GM12878 (cell line): ENCODE results near the gene CCDC150. TPM values are rescaled to one million over a fixed set of nuclear protein-coding genes. Genes with fewer than 3 reads are reported as not detected.

Source experiments
- ATAC-seq: fragments of 200-7000 bp; cut with Tn5 transposase; 3 replicates; pipeline ENCODE4 v1.9.1; 2020; ENCODE audit warnings: mild to moderate bottlenecking, moderate library complexity
- BruUV-seq: library from RNA; stranded (reverse); fragments of 400-500 nt; replicated peaks from 2 replicates; lab custom pipeline; 2021; lab: Mats Ljungman, UMichigan
- CTCF ChIA-PET: fragments of 300-600 bp; sonication (Branson Sonifier 250); formaldehyde crosslinking; extraction: SDS; loops from one replicate; lab custom pipeline; 2021; ENCODE audit warnings: inconsistent platforms; lab: Yijun Ruan, JAX
- POLR2A ChIA-PET: fragments of 350-600 bp; formaldehyde crosslinking; extraction: SDS; loops from one replicate; lab custom pipeline; 2021; ENCODE audit warnings: inconsistent platforms; lab: Charles Lee
- RAD21 ChIA-PET: fragments of 300-600 bp; sonication (Branson Sonifier 250); formaldehyde crosslinking; loops from one replicate; lab custom pipeline; 2023; ENCODE audit warnings: antibody characterized with exemption; ENCODE audit not compliant: unreplicated experiment; lab: Charles Lee
- SMC1A ChIA-PET: fragments of 300-600 bp; sonication (Branson Sonifier 250); formaldehyde crosslinking; loops from one replicate; lab custom pipeline; 2023; ENCODE audit not compliant: unreplicated experiment, uncharacterized antibody; lab: Charles Lee
- DNase-seq: peaks from one replicate; pipeline ENCODE4 v3.0.0-alpha.2; 2011; ENCODE audit warnings: low read depth, low spot score
- FAIRE-seq: peaks from 3 replicates; lab custom pipeline; 2011; peaks lifted over from hg19 to GRCh38; lab: Jason Lieb, UNC
- H2AFZ ChIP-seq: 2 replicates; pipeline ENCODE4 v1.6.0; 2011; ENCODE audit warnings: low read depth, low read length, control low read depth; ENCODE audit not compliant: control insufficient read depth
- H3K27ac ChIP-seq: 2 replicates; pipeline ENCODE4 v1.5.1; 2011; ENCODE audit warnings: control low read depth; ENCODE audit not compliant: control insufficient read depth, insufficient read depth
- H3K27me3 ChIP-seq, 2 experiments: replicated peaks in 1 of 2; 2 replicates each; pipeline versions ENCODE4 v1.6.0 to v1.6.1; 2011; ENCODE audit warnings: low read length in 1 of 2; ENCODE audit not compliant: control insufficient read depth in 2 of 2, insufficient read depth in 2 of 2
- H3K36me3 ChIP-seq, 2 experiments: 2 replicates each; pipeline ENCODE4 v1.5.1; 2011; ENCODE audit warnings: low read length in 1 of 2; ENCODE audit not compliant: control insufficient read depth in 2 of 2, insufficient read depth in 2 of 2
- H3K4me1 ChIP-seq: 2 replicates; pipeline ENCODE4 v1.6.1; 2011; ENCODE audit warnings: mild to moderate bottlenecking, low read length, moderate library complexity, mixed read lengths; ENCODE audit not compliant: control insufficient read depth, insufficient read depth
- H3K4me2 ChIP-seq: 2 replicates; pipeline ENCODE4 v1.6.0; 2011; ENCODE audit warnings: control low read depth; ENCODE audit not compliant: control insufficient read depth, insufficient read depth
- H3K4me3 ChIP-seq: fragments of 200-600 bp; sonication (generic); 2 replicates; pipeline ENCODE4 v1.5.1; 2016
- H3K79me2 ChIP-seq: 2 replicates; pipeline ENCODE4 v1.6.0; 2011; ENCODE audit warnings: low read length; ENCODE audit not compliant: control insufficient read depth, insufficient read depth
- H3K9ac ChIP-seq: 2 replicates; pipeline ENCODE4 v1.8.0; 2011; ENCODE audit warnings: low read length, control low read depth, mixed read lengths; ENCODE audit not compliant: control insufficient read depth, insufficient read depth
- H3K9me3 ChIP-seq: replicated peaks from 3 replicates; pipeline ENCODE4 v1.5.1; 2011; ENCODE audit warnings: mild to moderate bottlenecking, low read length; ENCODE audit not compliant: control insufficient read depth, insufficient read depth
- H4K20me1 ChIP-seq: 2 replicates; pipeline ENCODE4 v1.6.0; 2011; ENCODE audit not compliant: control insufficient read depth, insufficient read depth
- CHD4 ChIP-seq: fragments of 200-600 bp; sonication (generic); IDR thresholded peaks from 2 replicates; pipeline ENCODE4 v1.6.1; 2016; ENCODE audit warnings: mild to moderate bottlenecking
- CREM ChIP-seq: IDR thresholded peaks from 2 replicates; pipeline ENCODE4 v1.6.1; 2014; ENCODE audit warnings: antibody characterized with exemption, low read depth
- DPF2 ChIP-seq: fragments of 450-650 bp; IDR thresholded peaks from 2 replicates; pipeline ENCODE4 v1.6.1; 2017; ENCODE audit warnings: mild to moderate bottlenecking
- EP300 ChIP-seq, 2 experiments: fragments of 150-350 bp in 1 of 2; IDR thresholded peaks; 2 replicates each; pipeline ENCODE4 v1.6.1; 2011 to 2012; ENCODE audit warnings: low read depth in 2 of 2, low read length in 2 of 2, borderline replicate concordance in 1 of 2, improper control_type of control experiment in 1 of 2, inconsistent platforms in 1 of 2; ENCODE audit not compliant: control insufficient read depth in 1 of 2
- GABPA ChIP-seq: IDR thresholded peaks from 2 replicates; pipeline ENCODE4 v1.6.1; 2014; ENCODE audit warnings: antibody characterized with exemption, low read depth, mild to moderate bottlenecking, inconsistent platforms
- GATAD2B ChIP-seq: fragments of 450-650 bp; conservative IDR thresholded peaks from 2 replicates; pipeline ENCODE4 v1.6.1; 2017; ENCODE audit warnings: low read depth, mild to moderate bottlenecking, moderate library complexity
- IRF3 ChIP-seq: fragments of 450-650 bp; IDR thresholded peaks from 2 replicates; pipeline ENCODE4 v1.6.1; 2014; ENCODE audit warnings: mild to moderate bottlenecking
- KLF5 ChIP-seq: fragments of 450-650 bp; IDR thresholded peaks from 2 replicates; pipeline ENCODE4 v1.6.1; 2014; ENCODE audit warnings: mild to moderate bottlenecking; ENCODE audit not compliant: partially characterized antibody
- NBN ChIP-seq: fragments of 450-650 bp; IDR thresholded peaks from 2 replicates; pipeline ENCODE4 v1.6.1; 2016
- NR2F1 ChIP-seq: fragments of 450-650 bp; conservative IDR thresholded peaks from 2 replicates; pipeline ENCODE4 v1.6.1; 2017; ENCODE audit warnings: mild to moderate bottlenecking
- PBX3 ChIP-seq: IDR thresholded peaks from 2 replicates; pipeline ENCODE4 v1.6.1; 2011; ENCODE audit warnings: mild to moderate bottlenecking, low read depth, low read length, moderate library complexity; ENCODE audit not compliant: insufficient replicate concordance
- PRDM15 ChIP-seq: fragments of 450-650 bp; formaldehyde crosslinking; IDR thresholded peaks from 2 replicates; pipeline ENCODE4 v1.4.0; 2020; ENCODE audit warnings: mild to moderate bottlenecking, moderate library complexity
- RELA ChIP-seq: fragments of 450-650 bp; IDR thresholded peaks from 2 replicates; pipeline ENCODE4 v1.8.0; 2014; ENCODE audit warnings: borderline replicate concordance; ENCODE audit not compliant: partially characterized antibody
- SPI1 ChIP-seq: IDR thresholded peaks from 2 replicates; pipeline ENCODE4 v1.6.1; 2011; ENCODE audit warnings: low read depth, mild to moderate bottlenecking, low read length, moderate library complexity, borderline replicate concordance; ENCODE audit not compliant: insufficient read depth
- TBL1XR1 ChIP-seq: IDR thresholded peaks from 2 replicates; pipeline ENCODE4 v1.6.1; 2012; ENCODE audit warnings: low read depth, low read length, improper control_type of control experiment
- ZZZ3 ChIP-seq: IDR thresholded peaks from 2 replicates; pipeline ENCODE4 v1.6.1; 2011; ENCODE audit warnings: low read depth; ENCODE audit not compliant: control insufficient read depth, insufficient read length
- WGBS: methylation state at CpG from one replicate; pipeline ENCODE4 v1.1.6; 2016; ENCODE audit warnings: low lambda C conversion rate; ENCODE audit not compliant: insufficient replicate concordance, insufficient coverage; ENCODE audit errors: missing lambda C conversion rate; 5-methylcytosine and 5-hydroxymethylcytosine counted together
- in situ Hi-C: fragments of 300-500 bp; cut with MboI; formaldehyde crosslinking; loops from 9 replicates; pipeline ENCODE4 v1.14.3; 2018; ENCODE audit warnings: mixed read lengths
- intact Hi-C: fragments of 100-400 bp; cut with micrococcal nuclease; formaldehyde crosslinking; loops from one replicate; pipeline ENCODE4 v1.14.2; 2022; ENCODE audit not compliant: unreplicated experiment
- polyA plus RNA-seq, 11 experiments: library from polyadenylated mRNA; depleted of rRNA in 4 of 11; unstranded in 6 of 11; stranded (reverse) in 5 of 11; fragments of >200 nt; fragmentation: Nextera tagmentation in 4 of 11; fragmentation: Illumina TruSeq in 1 of 11; extraction: Ambion mirVana in 4 of 11; extraction: Trizol in 1 of 11; gene quantifications; 1 replicate in 1 of 11; 2 replicates in 10 of 11; pipeline versions ENCODE4 v1.2.1 to v1.2.3, GENCODE V29; 2011 to 2016; ENCODE audit warnings: inconsistent platforms in 2 of 11, missing spikeins in 2 of 11, low read depth in 1 of 11
- total RNA-seq, 4 experiments: library from RNA; depleted of rRNA in 3 of 4; stranded (reverse); fragments of >200 nt in 3 of 4; fragmentation: Illumina TruSeq in 1 of 4; extraction: Trizol in 1 of 4; gene quantifications; 2 replicates each; pipeline versions ENCODE4 v1.2.1 to v1.2.3, GENCODE V29; 2013 to 2021

The CCDC150 gene
- total and polyA plus RNA-seq, 10 of the 15 experiments (the other 5 are each of a cell fraction or from before 2014, with no cell fraction given): 11.6 to 27.7 (median 19.6) TPM

- no peak for TF ChIP-seq PRDM15 (CRISPR knock-in tag)
- TF ChIP-seq IRF3: no peak
- TF ChIP-seq GATAD2B: no peak
- TF ChIP-seq CHD4: no peak
Observed at GRCh38 chr2:196655761-196656160, 16.2 kb downstream of the CCDC150 start (continued).

- no peak for TF ChIP-seq DPF2
- no peak for TF ChIP-seq GABPA
- no peak for TF ChIP-seq EP300 (IDR thresholded peaks at IDR 0.05; ENCODE audit: borderline replicate concordance in 1 of 2, control insufficient read depth in 1 of 2, low read depth in 2 of 2, low read length in 2 of 2)
- TF ChIP-seq SPI1: no peak
- TF ChIP-seq NBN: no peak
- no peak for TF ChIP-seq NR2F1
- no peak for TF ChIP-seq RELA
- TF ChIP-seq PBX3: no peak
- no peak for TF ChIP-seq CREM
- TF ChIP-seq TBL1XR1: no peak
- no peak for TF ChIP-seq KLF5
- TF ChIP-seq ZZZ3: no peak
- in situ Hi-C loops: no loop called here
- H3K27ac ChIP-seq: no peak overlapping the region
- H2AFZ ChIP-seq: no peak overlapping the region
- no peak for ATAC-seq
- H3K27me3 ChIP-seq: no peaks in the 10 kb centered on the region
- BruUV-seq: no TSS peak
- H3K4me3 ChIP-seq: no peak overlapping the region
- CTCF ChIA-PET: no interaction called here
- RAD21 ChIA-PET: no interaction called here
- H3K9ac ChIP-seq: no peak overlapping the region
- H3K4me1 ChIP-seq: no peaks in the 10 kb centered on the region
- H3K36me3 ChIP-seq: peaks cover 3 to 9% of the 10 kb centered on the region in 2 experiments; a peak in 3 of 4 replicates
- no peaks in the 10 kb centered on the region for H3K79me2 ChIP-seq
- H4K20me1 ChIP-seq: no peaks in the 10 kb centered on the region
- POLR2A ChIA-PET: interaction anchor here (0.9 kb wide), 1 partner anchor 142 kb away, joined by 3 read pairs; the partner anchor contains the start of gene GTF3C3
- no peak for FAIRE-seq
- no peak for DNase-seq
- H3K4me2 ChIP-seq: no peak overlapping the region
- intact Hi-C loops: no loop called here
- 98% methylated on average over 2 of the region's 2 CpGs for WGBS
- SMC1A ChIA-PET: no interaction called here
- peaks cover 26% of the 10 kb centered on the region for H3K9me3 ChIP-seq
Observed at GRCh38 chr2:196657333-196657732, 17.8 kb downstream of the CCDC150 start.
